Measurements from ENCODE around the gene TRMT61A. TPM values are rescaled to one million over a fixed set of nuclear protein-coding genes. Genes with fewer than 3 reads are reported as not detected.

TRMT61A gene
- total and polyA plus RNA-seq, 2 donors from 2014 or later = 11.9 to 16.0 TPM

GRCh38 chr14:103503296-103503695 is 25.7 kb upstream of the TRMT61A start:
- Histone ChIP-seq H3K36me3 (ENCODE audit: control insufficient read depth in 2 of 3, insufficient read depth in 3 of 3, low read length in 3 of 3) (peaks cover 0 to 40% (median 31%) of the 10 kb centered on the region in 3 donors), H3K9me3 (ENCODE audit: control insufficient read depth in 2 of 3, insufficient read depth in 1 of 3, low read length in 3 of 3) (no peaks in the 10 kb centered on the region), H3K4me3 (ENCODE audit: low read length in 3 of 3) (no peak overlapping the region), H3K27ac (ENCODE audit: low read depth in 2 of 2, low read length in 2 of 2) (no peak overlapping the region), H3K9ac (ENCODE audit: low read length in 3 of 3) (no peak overlapping the region), H3K27me3 (ENCODE audit: control insufficient read depth, insufficient read depth, low read length) (no peaks in the 10 kb centered on the region), H3K4me1 (ENCODE audit: control insufficient read depth in 2 of 3, insufficient read depth in 2 of 3, low read depth in 1 of 3, low read length in 3 of 3) (peaks cover 0 to 7% (median 5%) of the 10 kb centered on the region in 3 donors)
- no peak for FAIRE-seq
- intact Hi-C loops (cut with DNase I) = no loop called here
- TF ChIP-seq, protein P1, sequence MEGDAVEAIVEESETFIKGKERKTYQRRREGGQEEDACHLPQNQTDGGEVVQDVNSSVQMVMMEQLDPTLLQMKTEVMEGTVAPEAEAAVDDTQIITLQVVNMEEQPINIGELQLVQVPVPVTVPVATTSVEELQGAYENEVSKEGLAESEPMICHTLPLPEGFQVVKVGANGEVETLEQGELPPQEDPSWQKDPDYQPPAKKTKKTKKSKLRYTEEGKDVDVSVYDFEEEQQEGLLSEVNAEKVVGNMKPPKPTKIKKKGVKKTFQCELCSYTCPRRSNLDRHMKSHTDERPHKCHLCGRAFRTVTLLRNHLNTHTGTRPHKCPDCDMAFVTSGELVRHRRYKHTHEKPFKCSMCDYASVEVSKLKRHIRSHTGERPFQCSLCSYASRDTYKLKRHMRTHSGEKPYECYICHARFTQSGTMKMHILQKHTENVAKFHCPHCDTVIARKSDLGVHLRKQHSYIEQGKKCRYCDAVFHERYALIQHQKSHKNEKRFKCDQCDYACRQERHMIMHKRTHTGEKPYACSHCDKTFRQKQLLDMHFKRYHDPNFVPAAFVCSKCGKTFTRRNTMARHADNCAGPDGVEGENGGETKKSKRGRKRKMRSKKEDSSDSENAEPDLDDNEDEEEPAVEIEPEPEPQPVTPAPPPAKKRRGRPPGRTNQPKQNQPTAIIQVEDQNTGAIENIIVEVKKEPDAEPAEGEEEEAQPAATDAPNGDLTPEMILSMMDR (IDR thresholded peaks at IDR 0.05; ENCODE audit: borderline replicate concordance, extremely low read depth, insufficient read depth) = no peak
- no peak for DNase-seq

DNA sequence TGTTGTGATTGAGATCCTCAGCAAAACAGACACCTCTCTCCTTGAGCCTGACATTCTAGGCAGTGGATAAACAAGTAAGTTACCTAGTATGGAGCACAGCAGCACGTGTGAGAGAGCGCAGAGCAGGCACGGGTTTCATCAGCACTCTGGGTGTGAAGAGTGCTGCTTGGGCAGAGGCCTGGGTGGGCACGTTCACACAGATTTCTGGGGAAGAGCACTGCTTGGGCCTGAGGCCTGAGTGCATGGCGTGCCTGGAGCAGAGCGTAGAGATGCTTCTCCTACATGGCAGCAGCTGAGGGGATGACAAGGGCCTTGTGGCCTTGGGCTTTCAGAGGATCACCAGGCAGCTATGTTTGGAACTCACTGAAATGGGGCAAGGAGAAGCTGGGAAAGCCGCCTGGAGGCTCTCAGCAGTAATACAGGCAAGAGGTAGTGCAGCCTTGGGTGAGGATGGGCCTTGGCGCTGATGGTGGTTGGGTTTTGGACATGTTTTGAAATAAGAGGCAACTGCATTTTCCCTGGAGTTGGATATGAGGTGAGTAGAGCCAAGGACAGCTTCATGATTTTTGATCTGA is 23.9 kb upstream of the TRMT61A start:
- TF ChIP-seq, protein P1 (IDR thresholded peaks at IDR 0.05; ENCODE audit: borderline replicate concordance, extremely low read depth, insufficient read depth) = no peak
- intact Hi-C loops (cut with DNase I) = no loop called here

DNA sequence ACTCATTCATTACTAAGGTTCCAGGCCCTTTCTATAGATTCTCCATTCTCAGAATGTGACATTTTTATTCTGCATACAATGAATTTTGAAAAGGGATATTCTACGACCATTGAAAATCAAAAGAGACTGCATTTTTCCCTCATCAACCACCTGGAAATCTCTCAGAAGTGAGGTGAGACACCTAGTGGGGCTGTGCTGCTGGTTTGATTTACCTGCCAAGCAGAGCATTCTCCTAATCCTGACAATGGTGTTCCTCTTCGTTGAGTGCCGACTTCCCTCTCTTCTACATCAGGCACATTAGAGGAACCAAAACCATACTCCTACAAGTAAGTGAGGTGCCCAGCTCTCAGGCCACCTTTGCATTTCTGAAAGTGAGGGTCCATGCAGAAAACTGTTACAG is 21.2 kb upstream of the TRMT61A start:
- Histone ChIP-seq H3K27me3 (ENCODE audit: control insufficient read depth, insufficient read depth, low read length) (no peaks in the 10 kb centered on the region), H3K27ac (ENCODE audit: low read depth in 2 of 2, low read length in 2 of 2) (no peak overlapping the region), H3K36me3 (ENCODE audit: control insufficient read depth in 2 of 3, insufficient read depth in 3 of 3, low read length in 3 of 3) (peaks cover 0 to 34% (median 27%) of the 10 kb centered on the region in 3 donors), H3K9me3 (ENCODE audit: control insufficient read depth in 2 of 3, insufficient read depth in 1 of 3, low read length in 3 of 3) (no peaks in the 10 kb centered on the region), H3K4me3 (ENCODE audit: low read length in 3 of 3) (no peak overlapping the region), H3K4me1 (ENCODE audit: control insufficient read depth in 2 of 3, insufficient read depth in 2 of 3, low read depth in 1 of 3, low read length in 3 of 3) (peaks cover 0 to 7% (median 5%) of the 10 kb centered on the region in 3 donors), H3K9ac (ENCODE audit: low read length in 3 of 3) (no peak overlapping the region)
- TF ChIP-seq, protein P1 (IDR thresholded peaks at IDR 0.05; ENCODE audit: borderline replicate concordance, extremely low read depth, insufficient read depth) = no peak
- intact Hi-C loops (cut with DNase I) = no loop called here
- no peak for FAIRE-seq
- no peak for DNase-seq

More for the DNA sequence above, 23.9 kb upstream of the TRMT61A start:
- Histone ChIP-seq H3K4me1 (ENCODE audit: control insufficient read depth in 2 of 3, insufficient read depth in 2 of 3, low read depth in 1 of 3, low read length in 3 of 3) (peaks cover 0 to 6% (median 6%) of the 10 kb centered on the region in 3 donors), H3K27ac (ENCODE audit: low read depth in 2 of 2, low read length in 2 of 2) (no peak overlapping the region), H3K27me3 (ENCODE audit: control insufficient read depth, insufficient read depth, low read length) (no peaks in the 10 kb centered on the region), H3K36me3 (ENCODE audit: control insufficient read depth in 2 of 3, insufficient read depth in 3 of 3, low read length in 3 of 3) (peaks cover 0 to 46% (median 27%) of the 10 kb centered on the region in 3 donors), H3K9me3 (ENCODE audit: control insufficient read depth in 2 of 3, insufficient read depth in 1 of 3, low read length in 3 of 3) (no peaks in the 10 kb centered on the region), H3K9ac (ENCODE audit: low read length in 3 of 3) (no peak overlapping the region), H3K4me3 (ENCODE audit: low read length in 3 of 3) (no peak overlapping the region)
- FAIRE-seq = no peak
- DNase-seq = peak in 1 of 5 donors; percentile 60

All from kidney (tissue), 14 donors.